Measurements from ENCODE around the gene PTAFR.

GRCh38 chr1:28135371-28136168 lies 40.9 kb downstream of the PTAFR start:
- TF ChIP-seq CTCF (IDR thresholded peaks at IDR 0.05) = no peak
- TF ChIP-seq EP300 (IDR thresholded peaks at IDR 0.05; ENCODE audit: low read depth) = no peak
- TF ChIP-seq POLR2AphosphoS5 (IDR thresholded peaks at IDR 0.05) = no peak
- TF ChIP-seq POLR2A (IDR thresholded peaks at IDR 0.05) = no peak
